Prostate gland (tissue), 2 donors: ENCODE data around the gene BDKRB2.

ENCODE experiments used
- CTCF ChIP-seq, 4 experiments: fragments of 200-600 bp in 2 of 4; fragments of 450-650 bp in 2 of 4; sonication (generic) in 2 of 4; IDR thresholded peaks; 1 replicate in 3 of 4; 2 replicates in 1 of 4; pipeline ENCODE4 v1.5.1; 2016 to 2019; ENCODE audit warnings: antibody characterized with exemption in 4 of 4, mild to moderate bottlenecking in 2 of 4, moderate library complexity in 2 of 4
- POLR2A ChIP-seq: fragments of 450-650 bp; IDR thresholded peaks from one replicate; pipeline ENCODE4 v1.6.1; 2016; ENCODE audit warnings: antibody characterized with exemption, mild to moderate bottlenecking
- POLR2AphosphoS5 ChIP-seq: sonication (generic); formaldehyde crosslinking; IDR thresholded peaks from one replicate; pipeline ENCODE4 v1.6.1; 2017; ENCODE audit warnings: antibody characterized with exemption

GRCh38 chr14:96176811-96177211 lies 27.8 kb upstream of the BDKRB2 start:
- no peak for TF ChIP-seq POLR2A
- TF ChIP-seq CTCF (IDR thresholded peaks at IDR 0.05): no peak
- TF ChIP-seq POLR2AphosphoS5: no peak
